Activated T-helper 1 cell treated with anti-CD3 and anti-CD28 coated beads, Interleukin-12 subunit alpha, Interleukin-12 subunit beta, Interleukin-2, Interleukin-4 antibody, amounts not matched to agents 30 ng/mL and 10 ng/mL and 1 ng/mL, durations not matched to agents 14 hours and 24 hours and 36 hours (primary cell): Measurements from ENCODE around the gene WDR93. TPM values are rescaled to one million over a fixed set of nuclear protein-coding genes. Genes with fewer than 3 reads are reported as not detected.
"Not testable (repeated sequence)": the region's sequence is repeated elsewhere in the genome, so short reads cannot be mapped to it uniquely, and the experiment has no call there.

Experiments used
- DNase-seq: peaks from one replicate; pipeline ENCODE4 v3.0.0; 2021; ENCODE audit warnings: low spot score
- H3K27ac Mint-ChIP-seq: one replicate; pipeline ENCODE4 v1.8.0; 2021; ENCODE audit warnings: mild to moderate bottlenecking, mixed read lengths
- H3K27me3 Mint-ChIP-seq: one replicate; pipeline ENCODE4 v1.8.0; 2022; ENCODE audit warnings: mild to moderate bottlenecking, moderate library complexity, mixed read lengths; ENCODE audit not compliant: insufficient read depth
- H3K36me3 Mint-ChIP-seq: one replicate; pipeline ENCODE4 v1.8.0; 2021; ENCODE audit warnings: low read depth, mixed read lengths
- H3K4me1 Mint-ChIP-seq: one replicate; pipeline ENCODE4 v1.8.0; 2021; ENCODE audit warnings: low read depth, mixed read lengths
- H3K4me3 Mint-ChIP-seq: one replicate; pipeline ENCODE4 v1.8.0; 2021; ENCODE audit warnings: mild to moderate bottlenecking, moderate library complexity, mixed read lengths
- H3K9me3 Mint-ChIP-seq: one replicate; pipeline ENCODE4 v1.8.0; 2021; ENCODE audit warnings: mixed read lengths
- intact Hi-C: fragments of 100-400 bp; cut with micrococcal nuclease; formaldehyde crosslinking; loops from one replicate; pipeline ENCODE4 v1.15.1; 2024
- total RNA-seq: library from RNA; stranded (reverse); gene quantifications from 2 replicates; pipeline ENCODE4 v1.2.3, GENCODE V29; 2022

Gene WDR93
- total RNA-seq, 1 donor from 2014 or later: not detected

DNA sequence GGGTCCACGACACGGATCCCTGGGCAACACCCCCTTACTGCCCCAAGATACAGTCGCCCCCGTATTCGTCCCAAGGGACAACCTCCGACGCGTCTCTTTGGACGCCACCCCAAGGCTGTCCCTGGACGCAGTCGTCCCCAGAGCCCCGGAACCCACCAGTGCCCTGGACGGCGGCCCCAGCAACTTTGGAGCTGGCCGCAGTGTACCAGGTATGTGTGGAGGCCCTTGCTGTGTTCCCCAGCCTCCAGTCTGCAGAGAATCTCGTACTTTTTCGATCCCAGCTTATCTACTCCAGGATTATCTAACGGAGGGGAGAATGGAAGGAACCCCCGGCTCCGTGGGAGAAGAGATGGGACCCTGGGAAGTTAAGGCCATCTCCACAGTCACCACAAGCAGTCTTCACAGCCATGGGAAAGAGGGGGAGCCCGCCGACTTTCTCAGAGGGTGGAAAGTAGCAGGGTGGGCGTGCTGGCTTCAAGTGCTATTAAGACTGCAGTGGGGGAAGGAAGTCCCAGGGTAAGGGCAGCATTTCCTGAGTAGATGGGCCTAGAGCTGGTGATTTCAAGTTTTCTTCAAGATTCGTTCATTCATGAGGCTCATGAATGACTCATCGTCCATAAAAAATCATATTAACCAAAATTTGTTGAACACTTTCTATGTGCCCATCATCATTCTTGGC is 86.6 kb downstream of the WDR93 start:
- Mint-ChIP-seq H3K9me3 (no peaks in the 10 kb centered on the region), H3K4me1 (peaks cover 14% of the 10 kb centered on the region), H3K36me3 (no peaks in the 10 kb centered on the region), H3K27ac (no peak overlapping the region), H3K4me3 (peak overlapping the region; percentile 33), H3K27me3 (peaks cover 18% of the 10 kb centered on the region)
- intact Hi-C loops: no loop called here
- DNase-seq: no peak

DNA sequence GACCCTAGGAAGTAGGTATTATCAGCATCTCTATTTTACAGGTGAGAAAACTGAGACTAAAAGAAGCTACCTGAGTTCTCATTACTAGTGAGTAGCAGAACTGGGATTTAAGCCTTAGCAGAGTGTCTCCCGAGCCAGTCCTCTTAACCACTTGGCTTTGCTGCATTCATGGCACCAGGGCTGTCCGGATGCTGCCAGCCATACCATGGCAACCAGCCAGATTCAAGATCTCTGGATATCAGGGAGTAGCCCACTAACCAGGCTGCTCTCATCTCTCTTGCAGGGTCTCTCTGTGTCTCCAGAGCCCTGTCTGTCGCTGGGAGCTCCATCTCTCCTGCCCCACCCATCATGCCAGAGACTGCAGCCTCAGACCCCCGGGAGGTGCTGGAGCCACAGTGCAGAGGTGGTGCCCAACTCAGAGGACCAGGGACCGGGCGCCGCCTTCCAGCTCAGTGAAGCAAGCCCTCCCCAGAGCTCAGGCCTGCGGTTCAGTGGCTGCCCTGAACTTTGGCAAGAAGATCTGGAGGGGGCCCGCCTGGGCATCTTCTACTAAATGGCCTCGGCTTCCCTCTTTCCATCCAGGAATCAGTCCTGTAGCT is 87.3 kb downstream of the WDR93 start:
- Mint-ChIP-seq H3K27ac (no peak overlapping the region), H3K4me3 (peak overlapping the region; percentile 33), H3K4me1 (peaks cover 16% of the 10 kb centered on the region), H3K27me3 (peaks cover 18% of the 10 kb centered on the region), H3K9me3 (no peaks in the 10 kb centered on the region), H3K36me3 (no peaks in the 10 kb centered on the region)
- DNase-seq: no peak
- intact Hi-C loops: no loop called here

DNA sequence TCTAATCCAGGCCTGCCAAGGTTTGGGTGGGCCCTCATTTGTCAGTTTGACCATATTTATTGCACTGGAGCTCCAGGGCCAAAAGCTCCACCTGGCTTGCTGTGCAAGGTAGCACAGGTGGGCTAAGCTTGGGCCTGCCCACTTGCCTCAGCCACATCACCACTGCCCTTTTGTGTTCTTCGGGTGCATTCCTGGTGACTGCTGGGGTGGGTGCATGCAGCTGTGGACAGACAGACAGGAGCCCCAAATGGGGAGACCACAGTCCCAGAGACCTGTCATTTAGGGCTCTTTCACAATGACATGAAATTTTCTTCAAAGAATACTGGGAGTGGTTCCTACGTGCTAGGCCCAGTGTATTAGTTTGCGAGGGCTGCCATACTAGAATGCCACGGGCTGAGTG is 88.2 kb downstream of the WDR93 start:
- Mint-ChIP-seq H3K4me3 (no peak overlapping the region), H3K4me1 (peaks cover 21% of the 10 kb centered on the region), H3K27ac (no peak overlapping the region), H3K9me3 (no peaks in the 10 kb centered on the region), H3K27me3 (peaks cover 18% of the 10 kb centered on the region), H3K36me3 (no peaks in the 10 kb centered on the region)
- DNase-seq: no peak
- intact Hi-C loops: no loop called here

DNA sequence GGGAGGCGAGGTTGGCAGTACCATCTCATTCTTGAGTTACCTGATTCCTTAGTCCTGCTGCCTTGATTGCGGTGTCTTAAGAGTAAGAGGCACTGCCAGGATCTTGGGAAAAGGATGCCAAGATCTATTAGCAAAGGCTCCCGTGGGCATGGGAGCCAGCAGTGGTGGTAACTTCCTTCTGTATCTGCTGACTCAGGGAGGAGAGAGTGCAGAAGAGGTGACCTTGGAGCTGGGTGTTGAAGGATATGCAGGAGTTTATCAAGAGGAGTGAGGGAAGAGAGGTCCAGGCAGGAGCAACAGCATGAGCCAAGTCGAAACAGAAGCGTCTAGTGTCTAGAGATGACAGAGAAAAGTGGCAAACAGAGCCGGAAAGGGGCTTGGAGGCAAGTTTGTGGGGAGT is 90.0 kb downstream of the WDR93 start:
- H3K4me1 Mint-ChIP-seq: peaks cover 21% of the 10 kb centered on the region
- intact Hi-C loops: no loop called here
- no peak overlapping the region for H3K27ac Mint-ChIP-seq
- no peak for DNase-seq
- no peaks in the 10 kb centered on the region for H3K9me3 Mint-ChIP-seq
- no peak overlapping the region for H3K4me3 Mint-ChIP-seq
- H3K36me3 Mint-ChIP-seq: no peaks in the 10 kb centered on the region
- H3K27me3 Mint-ChIP-seq: peaks cover 13% of the 10 kb centered on the region

DNA sequence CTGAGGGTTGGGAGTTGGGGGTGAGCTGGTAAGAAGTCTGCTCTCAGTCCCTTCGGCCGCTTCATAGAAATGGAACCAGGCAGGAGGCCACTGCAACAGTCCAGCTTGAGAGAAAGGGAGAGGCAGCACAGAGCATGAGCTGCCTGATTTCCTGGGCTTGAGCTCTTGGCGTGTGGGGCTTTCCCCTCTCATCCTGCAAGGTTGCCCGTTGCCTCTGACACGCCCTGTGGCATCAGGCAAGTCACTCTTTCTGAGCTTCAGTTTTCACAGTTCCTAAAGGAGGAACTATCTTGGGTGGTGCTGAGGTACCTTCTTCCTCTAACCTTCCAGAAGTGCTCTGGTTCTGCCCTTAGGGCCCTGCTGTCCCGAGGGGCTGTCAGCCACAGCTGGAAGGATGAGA is 90.4 kb downstream of the WDR93 start:
- no peak overlapping the region for H3K27ac Mint-ChIP-seq
- no peaks in the 10 kb centered on the region for H3K9me3 Mint-ChIP-seq
- intact Hi-C loops: no loop called here
- DNase-seq: no peak
- H3K27me3 Mint-ChIP-seq: peaks cover 13% of the 10 kb centered on the region
- H3K4me3 Mint-ChIP-seq: no peak overlapping the region
- peaks cover 21% of the 10 kb centered on the region for H3K4me1 Mint-ChIP-seq
- H3K36me3 Mint-ChIP-seq: no peaks in the 10 kb centered on the region

DNA sequence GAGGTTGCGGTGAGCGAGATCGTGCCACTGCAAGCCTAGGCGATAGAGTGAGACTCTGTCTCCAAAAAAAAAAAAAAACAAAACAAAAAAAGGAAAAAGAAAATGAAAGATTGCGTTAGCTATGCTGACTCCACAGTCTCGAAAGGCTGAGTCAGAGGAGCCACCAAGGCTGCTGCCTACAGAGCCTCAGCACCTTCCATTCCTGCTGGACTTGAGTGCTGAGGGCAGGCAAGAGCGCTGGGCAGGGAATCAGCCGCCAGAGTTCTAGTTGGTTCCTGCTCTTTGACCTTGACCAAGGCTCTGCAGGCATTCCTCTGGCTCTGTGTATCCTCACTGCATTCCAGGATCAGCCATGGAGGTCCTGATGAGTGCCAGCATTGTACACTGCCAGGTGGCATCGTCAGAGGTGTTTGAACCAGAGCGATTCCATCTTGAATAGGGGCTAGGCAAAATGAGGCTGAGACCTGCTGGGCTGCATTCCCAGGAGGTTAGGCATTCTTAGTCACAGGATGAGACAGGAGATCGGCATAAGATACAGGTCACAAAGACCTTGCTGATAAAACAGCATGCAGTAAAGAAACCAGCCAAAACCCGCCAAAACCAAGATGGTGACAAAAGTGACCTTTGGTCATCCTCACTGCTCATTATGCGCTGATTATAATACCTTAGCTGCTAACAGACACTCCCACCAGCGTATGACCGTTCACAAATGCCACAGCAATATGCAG is 91.4 kb downstream of the WDR93 start:
- intact Hi-C loops: no loop called here

DNA sequence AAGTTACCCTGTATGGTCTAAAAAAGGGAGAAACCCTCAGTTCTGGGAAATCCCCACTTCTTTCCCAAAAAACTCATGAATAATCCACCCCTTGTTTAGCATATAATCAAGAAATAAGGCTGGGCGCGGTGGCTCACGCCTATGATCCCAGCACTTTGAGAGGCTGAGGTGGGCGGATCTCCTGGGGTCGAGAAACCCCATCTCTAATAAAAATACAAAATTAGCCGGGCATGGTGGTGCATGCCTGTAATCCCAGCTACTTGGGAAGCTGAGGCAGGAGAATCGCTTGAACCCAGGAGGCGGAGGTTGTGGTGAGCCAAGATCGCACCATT is 92.0 kb downstream of the WDR93 start:
- H3K4me3 Mint-ChIP-seq, DNase-seq, H3K9me3 Mint-ChIP-seq, intact Hi-C loops, H3K36me3 Mint-ChIP-seq, H3K27ac Mint-ChIP-seq: not testable (repeated sequence)
- H3K4me1 Mint-ChIP-seq: peaks cover 21% of the 10 kb centered on the region
- H3K27me3 Mint-ChIP-seq: peaks cover 12% of the 10 kb centered on the region

More for the DNA sequence above, 91.4 kb downstream of the WDR93 start:
- Mint-ChIP-seq H3K27me3 (peaks cover 16% of the 10 kb centered on the region), H3K9me3 (no peaks in the 10 kb centered on the region), H3K36me3 (no peaks in the 10 kb centered on the region), H3K4me3 (no peak overlapping the region), H3K4me1 (peaks cover 21% of the 10 kb centered on the region), H3K27ac (no peak overlapping the region)
- DNase-seq: no peak

DNA sequence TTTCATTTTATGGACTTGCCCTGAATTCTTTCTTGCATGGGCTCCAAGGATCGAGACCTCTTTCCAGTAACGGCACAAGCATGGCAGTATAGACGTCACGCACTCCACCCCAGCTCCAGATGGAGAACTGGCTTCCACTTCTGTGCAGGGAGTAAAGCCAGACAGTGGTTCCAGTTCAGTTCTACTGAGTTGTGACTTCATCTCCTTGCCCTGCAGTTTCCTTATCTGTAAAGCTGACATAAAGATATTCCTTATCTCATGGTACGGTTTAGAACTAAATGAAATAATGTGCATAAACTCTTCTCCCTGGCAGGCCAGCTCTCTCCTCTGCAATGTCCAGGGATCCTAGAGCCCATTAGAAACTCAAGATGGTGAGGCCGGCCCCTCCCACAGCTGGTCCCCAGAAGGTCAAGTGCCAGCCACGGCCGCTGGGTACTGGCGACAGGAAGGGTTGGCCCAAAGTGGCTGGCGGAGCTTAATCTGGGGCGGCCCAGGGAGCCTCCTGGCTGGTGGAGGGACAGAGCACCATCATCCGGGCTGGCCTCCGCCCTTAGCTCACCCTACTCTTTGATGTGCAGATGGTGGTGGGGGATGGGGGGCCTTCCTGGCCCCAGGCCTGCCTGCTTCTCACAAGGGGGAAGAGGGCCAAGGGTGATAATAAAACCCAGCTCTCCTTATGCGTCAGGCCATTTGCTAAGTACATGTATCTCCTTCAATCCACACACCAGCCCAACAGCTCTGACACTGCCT is 92.7 kb downstream of the WDR93 start:
- DNase-seq: no peak
- H3K27ac Mint-ChIP-seq: no peak overlapping the region
- H3K36me3 Mint-ChIP-seq: no peaks in the 10 kb centered on the region
- H3K27me3 Mint-ChIP-seq: peaks cover 9% of the 10 kb centered on the region
- intact Hi-C loops: no loop called here
- H3K9me3 Mint-ChIP-seq: peaks cover 8% of the 10 kb centered on the region
- H3K4me3 Mint-ChIP-seq: no peak overlapping the region
- H3K4me1 Mint-ChIP-seq: peaks cover 21% of the 10 kb centered on the region

DNA sequence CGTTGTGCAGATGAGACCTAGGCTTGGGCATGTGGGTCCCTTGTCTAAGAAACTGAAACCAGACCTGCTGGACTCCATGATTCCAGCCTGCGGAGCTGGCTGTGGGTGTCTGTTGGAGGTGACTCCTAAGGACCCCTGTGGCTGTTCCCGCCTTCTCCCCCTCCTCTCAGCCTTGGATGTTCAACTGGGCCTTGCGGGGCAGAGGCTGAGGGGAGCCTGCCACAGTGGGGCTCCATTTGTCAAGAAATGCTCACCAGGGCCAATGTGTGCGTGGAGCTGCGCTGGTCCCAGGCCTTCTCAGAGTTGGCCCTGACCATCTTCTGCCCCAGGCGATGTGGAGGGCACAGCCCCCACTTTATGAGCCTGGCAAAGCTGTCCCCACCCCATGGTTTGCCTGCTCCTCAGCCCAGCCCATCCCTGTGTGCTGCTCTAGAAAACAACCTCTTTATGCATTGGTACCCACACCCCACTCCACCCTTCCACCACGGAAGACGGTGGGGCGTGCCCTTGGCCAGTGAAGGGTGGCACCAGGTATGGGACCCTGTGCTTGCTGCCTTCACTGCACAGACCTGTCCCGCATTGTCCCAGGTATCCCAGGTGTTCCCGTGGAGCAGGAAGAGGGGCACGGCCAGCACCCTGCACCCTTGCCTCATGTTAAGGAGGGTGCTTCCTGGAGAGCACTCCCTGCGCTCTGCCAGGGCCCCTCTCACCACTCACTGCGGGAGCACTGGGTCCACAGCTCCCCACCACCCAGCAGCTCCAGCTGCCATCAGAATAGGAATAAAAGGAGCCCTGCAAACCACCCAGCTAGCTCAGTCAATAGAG is 93.5 kb downstream of the WDR93 start:
- Mint-ChIP-seq H3K4me3 (no peak overlapping the region), H3K27ac (no peak overlapping the region), H3K9me3 (peaks cover 8% of the 10 kb centered on the region), H3K4me1 (peaks cover 21% of the 10 kb centered on the region), H3K27me3 (peaks cover 5% of the 10 kb centered on the region), H3K36me3 (no peaks in the 10 kb centered on the region)
- intact Hi-C loops: no loop called here
- DNase-seq: no peak

DNA sequence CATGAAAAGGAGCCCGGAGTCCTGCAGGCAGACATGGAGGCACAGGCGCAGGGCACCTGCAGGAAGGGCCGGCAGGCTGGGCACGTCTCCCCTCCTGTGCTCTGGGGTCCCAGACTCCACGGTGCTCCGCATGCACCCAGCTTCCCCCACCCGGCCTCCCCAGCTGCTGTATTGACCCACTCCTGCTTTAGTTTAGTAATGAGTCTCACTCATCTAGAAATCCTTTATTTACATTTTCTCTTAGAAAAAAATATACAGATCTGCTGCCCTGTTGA is 94.0 kb downstream of the WDR93 start:
- Mint-ChIP-seq H3K27ac (no peak overlapping the region), H3K4me1 (peaks cover 21% of the 10 kb centered on the region), H3K27me3 (peaks cover 5% of the 10 kb centered on the region), H3K36me3 (no peaks in the 10 kb centered on the region), H3K9me3 (peaks cover 8% of the 10 kb centered on the region), H3K4me3 (no peak overlapping the region)
- no peak for DNase-seq
- intact Hi-C loops: no loop called here

DNA sequence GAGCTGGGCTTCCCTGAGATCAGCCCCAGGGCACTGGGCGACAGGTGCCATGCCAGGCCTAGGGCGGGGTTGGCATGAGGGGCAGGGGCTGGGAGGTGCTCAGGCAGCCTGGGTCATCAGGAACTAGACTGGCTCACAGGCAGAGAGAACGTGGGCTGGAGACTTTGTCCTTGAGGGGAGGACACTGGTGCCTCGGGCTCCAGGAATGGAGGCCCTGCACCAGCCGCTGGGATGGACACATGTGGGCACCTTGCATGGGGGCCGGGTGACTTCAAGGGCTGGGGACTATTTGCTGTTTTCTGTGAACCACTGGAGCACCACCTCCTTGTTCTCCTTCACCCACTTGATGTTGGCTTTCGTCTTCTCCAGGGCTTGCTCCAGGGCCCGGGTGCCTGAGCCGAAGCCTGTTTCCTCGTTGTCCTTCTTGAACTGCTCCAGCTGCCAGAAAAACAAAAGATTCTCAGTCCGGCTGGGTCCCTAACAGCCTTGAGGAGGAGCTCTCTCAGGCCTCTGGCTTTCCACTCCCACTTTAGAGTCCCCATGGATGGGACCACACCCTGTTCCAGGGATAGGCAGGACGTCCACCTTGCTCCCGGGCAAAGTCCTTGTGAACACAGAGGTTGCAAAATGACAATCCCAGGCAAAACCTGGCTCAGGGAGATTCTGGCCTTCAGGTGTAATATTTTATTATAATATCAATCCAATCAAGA is 94.6 kb downstream of the WDR93 start:
- intact Hi-C loops: no loop called here
- Mint-ChIP-seq H3K27me3 (peaks cover 5% of the 10 kb centered on the region), H3K4me3 (no peak overlapping the region), H3K4me1 (peaks cover 21% of the 10 kb centered on the region), H3K9me3 (peaks cover 8% of the 10 kb centered on the region), H3K27ac (no peak overlapping the region), H3K36me3 (no peaks in the 10 kb centered on the region)
- DNase-seq: no peak

DNA sequence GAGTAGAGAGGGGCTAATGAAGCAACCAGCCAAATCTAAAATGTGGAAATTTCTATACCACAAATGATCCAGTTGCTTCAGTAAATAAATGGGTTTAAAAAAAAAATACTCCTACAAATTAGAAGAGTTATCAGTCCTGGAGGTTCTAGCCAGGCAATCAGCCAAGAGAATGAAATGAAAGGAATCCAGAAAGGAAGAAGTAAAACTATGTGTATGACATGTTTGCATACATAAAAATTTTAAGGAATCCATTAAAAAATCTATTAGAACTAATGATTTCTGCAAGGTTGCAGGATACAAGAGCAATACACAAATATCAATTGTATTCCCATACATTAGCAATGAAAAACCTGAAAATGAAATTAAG is 95.1 kb downstream of the WDR93 start:
- Mint-ChIP-seq H3K27me3 (peaks cover 5% of the 10 kb centered on the region), H3K4me1 (peaks cover 17% of the 10 kb centered on the region), H3K9me3 (peaks cover 8% of the 10 kb centered on the region), H3K4me3 (no peak overlapping the region), H3K36me3 (no peaks in the 10 kb centered on the region), H3K27ac (no peak overlapping the region)
- intact Hi-C loops: no loop called here
- DNase-seq: no peak
